GM23248 (cell line): Measurements from ENCODE around the gene SMPD2.

Source experiments
- EZH2 ChIP-seq: fragments of 200-600 bp; sonication (generic); IDR thresholded peaks from 2 replicates; pipeline ENCODE4 v1.6.1; 2018; ENCODE audit warnings: antibody characterized with exemption, mild to moderate bottlenecking; ENCODE audit not compliant: insufficient read depth, poor library complexity, severe bottlenecking
- EZH2phosphoT487 ChIP-seq: fragments of 200-600 bp; sonication (generic); IDR thresholded peaks from 2 replicates; pipeline ENCODE4 v1.6.1; 2018; ENCODE audit warnings: antibody characterized with exemption, moderate library complexity, mild to moderate bottlenecking, low read depth; ENCODE audit not compliant: insufficient read depth

DNA sequence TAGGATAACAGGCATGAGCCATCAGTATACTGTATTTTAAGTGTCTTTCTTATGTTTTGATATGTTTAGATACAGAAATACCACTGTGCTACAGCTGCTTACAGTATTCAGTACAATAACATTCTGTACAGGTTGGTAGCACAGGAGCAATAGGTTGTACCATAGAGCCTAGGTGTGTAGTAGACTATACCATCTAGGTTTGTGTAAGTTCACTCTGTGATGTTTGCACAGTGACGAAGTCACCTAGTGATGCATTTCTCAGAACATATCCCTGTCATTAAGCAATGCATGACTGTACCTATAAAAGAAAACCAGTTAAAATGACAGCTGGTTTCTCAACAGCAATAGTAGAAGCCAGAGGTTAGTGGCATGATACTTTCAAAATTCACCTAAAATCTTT, 45.5 kb downstream of the SMPD2 start:
- TF ChIP-seq EZH2 (no peak), EZH2phosphoT487 (no peak)
